Measurements from ENCODE around the gene IGF2BP1.

DNA sequence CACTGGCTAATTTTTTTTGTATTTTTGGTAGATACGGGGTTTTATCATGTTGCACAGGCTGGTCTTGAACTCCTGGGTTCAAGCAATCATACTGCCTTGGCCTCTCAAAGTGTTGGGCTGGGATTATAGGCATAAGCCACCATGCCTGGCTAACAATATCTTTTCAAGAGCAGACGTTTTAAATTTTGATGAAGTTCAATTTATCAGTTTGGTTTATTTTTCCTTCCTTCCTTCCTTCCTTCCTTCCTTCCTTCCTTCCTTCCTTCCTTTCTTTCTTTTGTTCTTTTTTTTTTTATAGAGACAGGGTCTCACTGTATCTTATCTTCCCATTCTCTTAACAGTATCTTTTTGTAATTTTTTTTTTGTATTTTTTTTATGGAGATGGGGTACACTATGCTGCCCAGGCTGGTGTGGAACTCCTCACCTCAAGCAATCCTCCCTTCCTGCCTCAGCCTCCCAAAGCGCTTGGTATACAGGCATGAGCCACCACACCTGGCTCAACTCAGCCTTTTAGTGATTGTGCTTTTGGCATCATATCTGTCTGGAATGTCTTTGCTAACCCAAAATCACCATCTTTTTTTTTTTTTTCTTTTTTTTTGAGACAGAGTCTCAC, 15.2 kb upstream of the IGF2BP1 start:
- TF ChIP-seq, protein P1, sequence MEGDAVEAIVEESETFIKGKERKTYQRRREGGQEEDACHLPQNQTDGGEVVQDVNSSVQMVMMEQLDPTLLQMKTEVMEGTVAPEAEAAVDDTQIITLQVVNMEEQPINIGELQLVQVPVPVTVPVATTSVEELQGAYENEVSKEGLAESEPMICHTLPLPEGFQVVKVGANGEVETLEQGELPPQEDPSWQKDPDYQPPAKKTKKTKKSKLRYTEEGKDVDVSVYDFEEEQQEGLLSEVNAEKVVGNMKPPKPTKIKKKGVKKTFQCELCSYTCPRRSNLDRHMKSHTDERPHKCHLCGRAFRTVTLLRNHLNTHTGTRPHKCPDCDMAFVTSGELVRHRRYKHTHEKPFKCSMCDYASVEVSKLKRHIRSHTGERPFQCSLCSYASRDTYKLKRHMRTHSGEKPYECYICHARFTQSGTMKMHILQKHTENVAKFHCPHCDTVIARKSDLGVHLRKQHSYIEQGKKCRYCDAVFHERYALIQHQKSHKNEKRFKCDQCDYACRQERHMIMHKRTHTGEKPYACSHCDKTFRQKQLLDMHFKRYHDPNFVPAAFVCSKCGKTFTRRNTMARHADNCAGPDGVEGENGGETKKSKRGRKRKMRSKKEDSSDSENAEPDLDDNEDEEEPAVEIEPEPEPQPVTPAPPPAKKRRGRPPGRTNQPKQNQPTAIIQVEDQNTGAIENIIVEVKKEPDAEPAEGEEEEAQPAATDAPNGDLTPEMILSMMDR (IDR thresholded peaks at IDR 0.05; ENCODE audit: low read length): no peak
- no peak for TF ChIP-seq EZH2 (optimal IDR thresholded peaks at IDR 0.05; ENCODE audit: low read depth, low read length)
